KBM-7 (cell line): Measurements from ENCODE around the gene SSTR3.
A peak's percentile ranks its signal among the peaks of the same experiment; 100 is the strongest.

Source experiments
- DNase-seq: peaks from one replicate; pipeline ENCODE4 v3.0.0-alpha.2; 2015
- in situ Hi-C: fragments of 300-500 bp; cut with MboI; formaldehyde crosslinking; loops from 2 replicates; pipeline ENCODE4 v1.14.3; 2020; ENCODE audit warnings: low sequenced_read_pairs, low pct_unique_long_range_greater_than_20kb, mixed read lengths

SSTR3 gene

GRCh38 chr22:37161443-37161842, 50.8 kb downstream of the SSTR3 start:
- peak; percentile 18 for DNase-seq

GRCh38 chr22:37160027-37160426, 52.2 kb downstream of the SSTR3 start:
- DNase-seq = no peak
- in situ Hi-C loops = no loop called here

More at GRCh38 chr22:37161443-37161842, 50.8 kb downstream of the SSTR3 start:
- in situ Hi-C loops = no loop called here

DNA sequence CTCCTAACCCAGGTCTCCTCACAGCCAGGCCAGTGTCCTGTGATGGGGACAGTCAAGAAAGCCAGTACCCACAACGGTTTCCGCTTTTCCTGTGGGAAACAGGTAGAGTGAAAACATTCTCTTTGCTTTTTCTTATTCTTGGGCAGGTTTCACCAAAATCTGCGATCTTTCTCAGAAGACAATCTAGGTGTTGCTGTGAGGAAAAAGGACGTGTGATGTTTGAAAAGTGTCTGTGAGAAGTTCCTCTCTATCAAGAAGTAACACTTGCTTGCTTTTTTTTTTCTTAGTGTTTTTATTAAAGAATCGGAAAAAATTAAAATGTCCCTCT, 53.4 kb downstream of the SSTR3 start:
- in situ Hi-C loops = no loop called here
- DNase-seq = no peak

GRCh38 chr22:37157516-37158285, 54.6 kb downstream of the SSTR3 start:
- DNase-seq = no peak
- in situ Hi-C loops = no loop called here

GRCh38 chr22:37156686-37157435, 55.4 kb downstream of the SSTR3 start:
- DNase-seq = no peak
- in situ Hi-C loops = no loop called here

- in situ Hi-C loops = no loop called here
- DNase-seq = no peak
Measured at GRCh38 chr22:37155971-37156370, 56.3 kb downstream of the SSTR3 start.

- in situ Hi-C loops = no loop called here
- no peak for DNase-seq
Measured at GRCh38 chr22:37154925-37155712, 57.2 kb downstream of the SSTR3 start.
